DMS 273 (cell line): ENCODE data around the gene RMDN3.

Source experiments
- DNase-seq: peaks from one replicate; lab custom pipeline; 2025; ENCODE audit not compliant: unreplicated experiment; lab: John Stamatoyannopoulos, UW

RMDN3 gene

GRCh38 chr15:40694688-40695468 is 60.2 kb downstream of the RMDN3 start, which contains the start of gene RAD51:
Gene RAD51, plus strand, starts transcription at chr15:40695174. Its CDS starts 3,585 bp downstream, at chr15:40698759.
- DNase-seq, result peak; percentile 96

GRCh38 chr15:40693904-40694687 is 61.0 kb downstream of the RMDN3 start:
- no peak for DNase-seq

GRCh38 chr15:40691737-40692136 is 63.3 kb downstream of the RMDN3 start:
- no peak for DNase-seq

GRCh38 chr15:40688932-40689799 is 65.9 kb downstream of the RMDN3 start:
- no peak for DNase-seq
